HG03064 (cell line): ENCODE results near the gene GIMAP6.
"Not testable (repeated sequence)": the region's sequence is repeated elsewhere in the genome, so short reads cannot be mapped to it uniquely, and the experiment has no call there.

Source experiments
- ATAC-seq: cut with Tn5 transposase; IDR thresholded peaks from one replicate; pipeline ENCODE4 v1.9.1; 2021; ENCODE audit warnings: low read depth; ENCODE audit not compliant: unreplicated experiment

The GIMAP6 gene

DNA sequence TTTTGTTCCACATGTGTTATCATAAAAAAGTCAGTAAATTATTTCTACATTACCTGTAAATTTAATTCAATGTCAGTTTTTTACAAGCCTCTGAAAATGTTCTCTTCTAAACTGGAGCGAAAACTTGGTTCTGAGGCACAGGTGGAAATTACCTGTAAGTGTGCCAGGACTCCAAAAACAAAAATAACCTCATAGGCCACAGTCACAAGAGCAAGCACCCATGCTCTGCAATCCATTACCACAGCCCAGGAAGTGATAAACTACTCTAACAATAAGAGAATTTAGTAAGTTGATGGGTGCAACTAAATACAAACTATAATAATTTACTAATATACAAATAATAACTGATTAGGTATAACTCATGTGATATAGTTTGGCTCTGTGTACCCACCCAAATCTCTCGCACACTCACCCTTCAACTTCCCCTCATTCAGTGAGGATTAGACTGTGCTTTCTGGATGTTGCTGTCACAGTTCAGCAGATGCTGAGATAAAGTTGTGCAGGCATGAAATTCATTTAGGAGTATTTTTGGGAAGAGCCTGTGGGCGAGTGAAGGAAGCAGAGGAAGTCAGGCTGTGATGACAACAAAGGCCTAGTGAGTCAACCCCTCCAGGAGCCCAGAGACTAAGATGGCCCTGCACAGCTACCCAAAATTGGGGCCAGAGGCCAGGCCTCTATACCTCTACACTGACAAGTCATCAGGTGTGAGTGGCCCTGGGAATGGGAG is 16.3 kb upstream of the GIMAP6 start:
- no peak for ATAC-seq

GRCh38 chr7:150645259-150646020 is 13.3 kb upstream of the GIMAP6 start:
- no peak for ATAC-seq

DNA sequence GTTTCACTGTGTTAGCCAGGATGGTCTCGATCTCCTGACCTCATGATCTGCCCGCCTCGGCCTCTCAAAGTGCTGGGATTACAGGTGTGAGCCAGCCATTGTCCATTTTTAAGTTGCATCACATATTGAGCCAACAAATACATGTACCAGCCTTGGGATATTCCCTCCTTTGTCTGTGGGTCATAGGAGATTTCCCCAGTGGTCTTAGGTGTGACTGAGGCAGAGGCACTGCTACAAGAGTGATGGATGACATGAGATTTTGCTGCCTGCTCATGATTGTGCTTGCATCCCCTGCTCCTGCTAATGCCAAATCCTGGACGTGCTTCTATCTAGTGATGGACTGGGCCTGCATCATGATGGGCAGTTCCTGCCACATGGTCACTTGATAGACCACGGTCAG is 10.7 kb upstream of the GIMAP6 start:
- ATAC-seq, result no peak

DNA sequence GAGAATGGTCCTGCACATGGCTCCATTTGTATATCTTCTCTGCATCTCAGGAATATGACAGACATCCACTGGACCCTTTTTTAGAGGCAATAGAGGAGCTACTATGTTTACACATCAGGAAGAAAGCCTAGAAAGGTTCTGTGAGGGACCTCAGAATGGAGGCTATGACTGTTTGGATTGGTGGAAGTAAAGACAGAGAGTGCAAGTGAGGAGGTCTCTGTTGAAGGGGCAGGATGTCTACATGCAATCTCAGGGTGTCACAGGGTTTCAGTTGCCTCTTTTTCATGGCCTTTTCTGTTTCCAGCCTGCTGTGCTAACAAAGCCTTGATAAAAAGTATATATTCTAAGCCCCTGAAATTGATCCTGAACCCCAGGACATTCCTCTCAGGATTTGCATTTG is 9.7 kb upstream of the GIMAP6 start:
- no peak for ATAC-seq

- ATAC-seq, result no peak
Observed at GRCh38 chr7:150633926-150634325, 1.7 kb upstream of the GIMAP6 start.

- no peak for ATAC-seq
Observed at GRCh38 chr7:150631084-150631826, 930 bp downstream of the GIMAP6 start.

DNA sequence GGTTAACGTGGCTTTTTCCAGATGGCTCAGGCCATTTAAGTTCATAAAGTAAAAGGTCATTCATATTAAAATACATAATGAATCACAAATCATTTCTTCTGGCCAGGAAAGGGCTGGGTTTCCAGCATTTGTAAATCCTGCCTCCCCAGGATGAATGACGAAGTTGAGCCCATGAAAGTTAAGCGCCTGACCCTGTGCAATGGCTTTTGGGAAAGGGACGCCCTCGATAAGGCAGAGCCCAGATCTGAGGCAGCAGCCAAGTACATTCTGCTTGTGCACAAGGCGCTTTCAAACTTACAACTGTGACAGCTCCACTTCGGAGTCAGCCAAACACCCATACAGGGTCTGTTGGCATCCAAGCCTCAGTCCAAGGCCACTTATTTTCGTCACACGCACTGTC is 2.8 kb downstream of the GIMAP6 start:
- no peak for ATAC-seq

GRCh38 chr7:150627959-150628358 is 4.2 kb downstream of the GIMAP6 start:
- ATAC-seq, result no peak

DNA sequence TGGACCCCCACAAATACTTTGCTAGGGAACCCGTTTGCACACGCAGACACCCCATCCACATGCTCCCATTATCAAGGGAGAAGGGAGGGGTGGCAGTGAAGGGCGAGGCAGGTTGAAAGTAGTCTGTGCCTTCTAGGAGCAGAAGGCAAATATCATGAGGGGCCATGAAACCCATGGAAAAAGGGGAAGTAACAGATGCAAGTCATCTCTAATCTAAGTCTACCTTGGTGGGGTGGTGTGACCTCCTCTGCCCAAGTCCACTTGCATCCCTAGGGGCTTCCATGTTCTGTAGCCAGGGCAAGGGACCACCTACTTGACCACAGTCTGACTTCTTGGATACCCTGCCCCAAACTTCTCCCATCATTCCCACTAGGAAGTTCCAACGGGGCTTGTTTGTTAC is 5.5 kb downstream of the GIMAP6 start:
- ATAC-seq, result no peak

GRCh38 chr7:150621376-150621775 is 10.8 kb downstream of the GIMAP6 start:
- no peak for ATAC-seq

DNA sequence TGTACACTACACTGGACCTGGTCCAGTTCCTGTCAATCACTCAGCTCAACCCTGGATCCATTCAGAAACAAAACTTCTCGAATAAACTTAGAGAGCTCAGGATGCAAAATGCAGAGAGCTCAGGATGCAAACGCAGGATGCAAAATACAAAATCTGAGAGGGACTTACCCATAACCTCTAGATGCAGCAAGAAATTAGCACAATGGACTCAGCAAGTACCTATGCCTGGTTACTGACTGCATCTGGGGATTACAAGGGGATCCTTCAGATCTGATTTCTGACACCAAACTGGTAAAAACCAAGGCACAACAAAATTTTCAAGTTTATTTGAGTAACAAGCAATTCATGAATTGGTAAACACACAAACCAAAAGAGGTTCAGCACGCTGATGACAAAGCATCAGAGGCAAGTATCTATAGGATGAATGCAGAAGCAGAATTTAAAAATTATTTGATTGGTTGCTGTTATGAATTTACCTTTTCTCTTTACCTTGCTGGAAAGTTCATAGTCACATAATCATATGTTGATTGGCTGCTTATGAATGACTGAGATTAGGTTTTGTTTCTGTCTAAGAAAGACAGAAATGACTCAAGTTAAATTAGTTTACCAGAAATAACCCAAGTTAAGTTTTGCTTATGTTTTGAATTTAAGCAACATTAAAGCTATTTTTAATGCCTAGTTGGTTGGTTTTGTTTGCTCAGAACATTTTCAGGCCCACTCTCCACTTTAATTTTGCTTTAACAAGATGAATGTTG is 11.4 kb downstream of the GIMAP6 start:
- ATAC-seq, result no peak

GRCh38 chr7:150620061-150620460 is 12.1 kb downstream of the GIMAP6 start:
- ATAC-seq, result no peak

DNA sequence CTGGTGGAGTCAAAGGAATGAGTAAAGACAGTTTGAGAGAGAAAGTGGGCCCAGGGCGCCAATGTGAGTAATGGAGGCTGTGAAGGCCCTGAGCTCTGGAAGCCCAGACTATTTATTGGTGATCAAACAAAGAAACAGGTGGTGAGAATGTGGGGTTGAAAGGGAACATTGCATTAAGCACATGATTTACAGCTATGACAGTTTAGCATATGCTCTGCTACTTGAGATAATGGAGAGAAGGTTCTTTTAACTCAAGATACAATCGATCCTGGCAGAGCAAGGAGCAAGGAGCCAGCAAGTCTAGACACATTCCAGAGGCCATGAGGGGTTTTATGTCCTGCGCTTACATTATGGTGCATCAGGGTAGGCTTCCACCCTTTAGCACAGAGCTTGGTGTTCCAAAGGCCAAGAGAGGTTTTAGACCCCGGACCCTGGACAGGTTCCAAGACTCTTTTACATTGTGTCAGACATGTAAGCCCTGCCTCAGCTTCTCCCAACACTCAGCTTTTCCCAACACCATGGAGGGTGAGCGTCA is 16.9 kb downstream of the GIMAP6 start:
- not testable (repeated sequence) for ATAC-seq

GRCh38 chr7:150614426-150614825 is 17.8 kb downstream of the GIMAP6 start:
- not testable (repeated sequence) for ATAC-seq

GRCh38 chr7:150613880-150614279 is 18.3 kb downstream of the GIMAP6 start:
- ATAC-seq, result no peak

DNA sequence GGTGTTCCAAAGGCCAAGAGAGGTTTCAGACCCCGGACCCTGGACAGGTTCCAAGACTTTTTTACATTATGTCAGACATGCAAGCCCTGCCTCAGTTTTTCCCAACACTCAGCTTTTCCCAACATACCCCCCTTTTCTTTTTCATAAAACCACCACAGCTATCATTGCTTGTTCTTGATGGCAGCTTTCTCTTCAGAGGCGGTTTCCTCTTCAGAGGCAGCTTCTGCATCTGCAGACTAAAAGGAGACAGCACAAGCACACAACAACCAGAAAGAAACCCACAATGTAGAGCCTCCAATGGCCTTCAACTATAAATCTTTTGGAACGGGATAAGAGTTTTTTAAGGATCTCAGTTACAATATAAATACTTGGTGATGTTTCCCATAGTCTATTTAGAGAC is 19.3 kb downstream of the GIMAP6 start:
- no peak for ATAC-seq

DNA sequence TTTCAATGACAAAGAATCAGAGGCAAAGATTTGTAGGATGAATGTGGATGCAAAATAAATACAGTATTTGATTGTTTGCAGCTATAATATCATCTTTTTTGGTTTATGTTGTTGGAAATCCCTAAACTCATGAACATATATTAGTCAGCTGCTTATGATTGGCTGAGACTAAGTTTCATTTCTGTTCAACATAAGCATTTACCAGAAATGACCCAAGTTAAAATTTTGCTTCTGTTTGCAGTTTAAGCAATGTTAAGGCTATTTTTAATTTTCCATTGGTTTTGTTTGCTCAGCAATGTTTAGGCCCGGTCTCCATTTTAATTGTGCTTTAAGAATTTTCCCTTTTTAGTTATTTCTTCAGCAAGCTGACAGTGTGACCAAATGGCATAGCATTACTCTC is 22.0 kb downstream of the GIMAP6 start:
- no peak for ATAC-seq

- ATAC-seq, result not testable (repeated sequence)
Observed at GRCh38 chr7:150603600-150603999, 28.6 kb downstream of the GIMAP6 start.

DNA sequence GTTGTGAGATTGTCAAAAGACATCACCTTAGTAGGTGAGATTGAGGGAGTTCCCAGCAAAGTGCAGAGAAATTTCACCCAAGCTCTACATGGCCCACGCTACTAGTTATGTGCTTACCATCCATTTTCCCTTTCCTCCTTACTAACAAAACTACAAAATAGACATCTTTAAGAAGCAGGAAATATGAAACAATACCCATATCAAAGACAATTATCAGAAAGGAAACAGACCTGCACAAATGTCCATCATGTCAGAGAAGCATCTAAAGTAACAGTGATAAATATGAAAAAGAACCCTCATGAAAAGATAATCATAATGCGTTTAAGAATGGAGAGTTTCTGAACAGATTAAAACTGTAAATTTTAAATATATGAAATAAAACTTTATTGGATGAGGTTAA is 36.8 kb downstream of the GIMAP6 start:
- ATAC-seq, result no peak

DNA sequence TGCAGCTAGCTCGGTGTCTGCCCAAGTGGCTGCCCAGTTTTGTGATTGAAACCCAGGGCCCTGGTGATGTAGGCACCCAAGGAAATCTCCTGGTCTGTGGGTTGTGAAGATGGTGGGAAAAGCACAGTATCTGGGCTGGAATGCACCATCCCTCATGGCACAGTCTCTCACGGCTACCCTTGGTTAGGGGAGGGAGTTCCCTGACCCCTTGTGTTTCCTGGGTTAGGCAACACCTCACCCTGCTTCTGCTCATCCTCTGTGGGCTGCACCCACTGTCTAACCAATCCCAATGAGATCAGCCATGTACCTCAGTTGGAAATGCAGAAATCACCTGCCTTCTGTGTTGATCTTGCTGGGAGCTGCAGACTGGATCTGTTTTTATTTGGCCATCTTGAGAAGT is 37.4 kb downstream of the GIMAP6 start:
- no peak for ATAC-seq
